HG02973 (cell line): ENCODE results near the gene ARHGEF12.

Experiments used
- ATAC-seq: cut with Tn5 transposase; IDR thresholded peaks from one replicate; pipeline ENCODE4 v1.9.1; 2021; ENCODE audit warnings: moderate library complexity; ENCODE audit not compliant: unreplicated experiment

ARHGEF12 gene

GRCh38 chr11:120513436-120514315 lies 177.5 kb downstream of the ARHGEF12 start:
- no peak for ATAC-seq

DNA sequence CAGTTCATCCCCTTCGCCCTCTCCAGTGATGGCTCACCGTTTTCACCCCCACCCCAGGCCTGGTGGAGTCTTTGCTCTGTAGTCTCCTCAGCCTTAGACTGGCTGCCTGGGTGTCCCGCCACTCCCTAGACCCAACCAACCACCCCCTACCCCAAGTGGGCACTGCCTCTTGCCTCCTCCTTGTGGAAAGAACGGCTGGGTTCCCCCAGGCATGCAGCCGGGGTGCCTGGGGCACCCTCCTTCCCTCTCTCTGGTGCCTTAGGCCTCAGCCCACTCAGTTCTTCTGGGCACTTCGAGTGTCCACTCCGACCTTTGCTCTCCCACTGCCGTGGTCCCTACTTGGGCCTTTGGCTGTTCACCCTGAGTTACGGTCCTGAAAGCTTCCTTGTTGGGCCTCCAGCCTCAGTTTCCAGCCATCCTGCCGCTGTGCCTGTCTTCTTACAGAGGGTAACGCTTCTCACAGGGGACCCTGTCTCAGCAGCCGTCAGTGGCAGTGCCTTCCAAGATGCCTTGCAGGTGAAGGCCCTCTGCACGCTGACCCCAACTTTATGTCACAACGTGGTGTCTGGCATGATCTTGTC lies 178.4 kb downstream of the ARHGEF12 start:
- ATAC-seq: no peak

- ATAC-seq: no peak
Measured at GRCh38 chr11:120515186-120515723, 179.0 kb downstream of the ARHGEF12 start.

- no peak for ATAC-seq
Measured at GRCh38 chr11:120516461-120517389, 180.5 kb downstream of the ARHGEF12 start.

- no peak for ATAC-seq
Measured at GRCh38 chr11:120517390-120517761, 181.2 kb downstream of the ARHGEF12 start.

- no peak for ATAC-seq
Measured at GRCh38 chr11:120517801-120518291, 181.6 kb downstream of the ARHGEF12 start.

- ATAC-seq: no peak
Measured at GRCh38 chr11:120518356-120518755, 182.1 kb downstream of the ARHGEF12 start.

DNA sequence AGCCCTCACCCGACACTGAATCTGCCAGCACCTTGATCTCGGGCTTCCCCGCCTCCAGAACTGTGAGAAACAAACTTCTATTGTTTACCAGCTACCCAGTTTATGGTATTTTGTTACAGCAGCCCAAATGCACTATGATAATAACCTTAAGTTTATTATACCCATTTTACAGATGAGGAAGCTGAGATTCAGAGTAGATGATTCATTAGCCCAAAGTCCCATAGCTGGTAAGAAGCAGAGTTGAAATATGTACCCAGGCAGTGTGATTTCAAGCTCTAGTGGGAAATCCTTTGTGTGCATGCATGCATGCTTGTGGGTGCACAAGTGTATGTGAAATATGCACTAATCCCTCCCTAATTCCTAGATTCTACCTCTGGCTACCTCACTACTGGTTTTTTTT lies 183.3 kb downstream of the ARHGEF12 start:
- ATAC-seq: no peak

GRCh38 chr11:120520091-120520822 lies 184.0 kb downstream of the ARHGEF12 start:
- no peak for ATAC-seq

DNA sequence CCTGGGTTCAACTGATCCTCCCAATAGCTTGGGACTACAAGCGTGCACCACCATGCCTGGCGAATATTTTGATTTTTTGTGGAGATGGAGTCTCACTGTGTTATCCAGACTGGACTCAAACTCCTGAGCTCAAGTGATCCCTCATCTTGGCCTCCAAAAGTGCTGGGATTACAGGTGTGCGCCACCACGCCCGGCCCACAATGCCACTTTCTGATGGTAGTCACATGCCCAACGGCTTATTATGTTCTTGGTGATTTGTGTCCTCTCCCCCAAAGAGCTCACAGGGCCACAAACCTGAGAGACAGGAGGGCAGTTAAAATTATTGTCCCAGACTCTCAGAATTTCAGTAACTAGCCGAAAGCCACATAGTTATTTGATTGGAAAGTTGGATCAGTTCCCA lies 185.0 kb downstream of the ARHGEF12 start:
- no peak for ATAC-seq

DNA sequence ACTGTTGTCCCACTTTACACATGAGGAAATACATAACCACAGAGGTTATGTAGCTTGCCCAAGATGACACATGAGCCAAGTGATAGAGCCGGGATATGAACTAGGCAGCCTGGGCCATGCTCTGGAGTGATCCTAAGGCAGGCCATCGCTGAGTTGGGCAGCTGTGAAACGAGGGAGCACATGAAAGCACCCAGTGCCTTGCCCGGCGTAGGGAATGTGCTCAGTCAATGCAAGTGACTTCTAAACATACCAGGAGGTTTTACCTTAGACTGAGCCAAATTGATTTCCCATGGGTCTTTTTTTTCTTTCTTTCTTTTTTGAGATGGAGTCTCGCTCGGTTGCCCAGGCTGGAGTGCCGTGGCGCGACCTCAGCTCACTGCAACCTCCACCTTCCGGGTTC lies 185.8 kb downstream of the ARHGEF12 start:
- ATAC-seq: no peak

- no peak for ATAC-seq
Measured at GRCh38 chr11:120522736-120523135, 186.5 kb downstream of the ARHGEF12 start.

- ATAC-seq: no peak
Measured at GRCh38 chr11:120523196-120523595, 187.0 kb downstream of the ARHGEF12 start.

- ATAC-seq: no peak
Measured at GRCh38 chr11:120524536-120525085, 188.4 kb downstream of the ARHGEF12 start.

- ATAC-seq: no peak
Measured at GRCh38 chr11:120525261-120526171, 189.3 kb downstream of the ARHGEF12 start.

- no peak for ATAC-seq
Measured at GRCh38 chr11:120526241-120526640, 190.0 kb downstream of the ARHGEF12 start.

- ATAC-seq: no peak
Measured at GRCh38 chr11:120527111-120527761, 191.0 kb downstream of the ARHGEF12 start.

DNA sequence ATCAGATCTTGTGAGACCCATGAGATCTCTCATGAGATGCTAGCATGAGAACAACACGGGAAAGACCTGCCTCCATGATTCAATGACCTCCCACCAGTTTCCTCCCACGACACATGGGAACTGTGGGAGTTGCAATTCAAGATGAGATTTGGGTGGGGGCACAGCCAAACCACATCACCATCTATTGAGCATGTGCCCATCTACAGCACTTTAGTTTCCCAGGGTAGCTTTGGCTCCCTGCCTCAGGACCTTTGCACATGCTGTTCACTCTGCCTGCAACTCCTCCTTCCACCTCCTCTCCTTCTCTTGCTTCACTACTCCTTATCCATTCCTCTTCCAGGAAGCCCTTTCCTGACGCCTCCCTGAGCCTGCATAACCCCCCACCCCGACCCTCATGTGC lies 192.5 kb downstream of the ARHGEF12 start:
- no peak for ATAC-seq
